ENCODE measurements around the gene LAP3.

Gene LAP3

GRCh38 chr4:17623451-17624001 lies 46.5 kb downstream of the LAP3 start:
- DNase-seq = no peak

DNA sequence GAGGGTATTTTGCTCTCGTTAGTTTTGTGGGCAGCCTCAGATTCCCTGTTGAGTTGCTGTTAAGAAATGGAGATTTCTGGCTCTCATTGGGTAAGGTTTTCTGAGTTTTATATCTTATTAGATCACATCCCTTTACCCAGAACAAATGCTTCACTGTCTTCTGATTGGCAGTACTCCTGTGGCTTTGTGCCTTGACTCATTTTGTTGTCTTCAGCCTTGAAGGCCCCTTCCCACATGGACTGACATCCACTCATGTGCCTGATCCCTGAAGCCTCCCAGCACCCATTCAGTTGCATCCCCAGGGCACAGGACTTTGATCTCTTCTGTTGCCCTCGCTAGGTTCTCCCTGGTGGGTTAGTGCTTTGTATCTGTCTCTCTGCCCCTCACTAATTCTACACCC lies 47.8 kb downstream of the LAP3 start:
- DNase-seq = no peak

GRCh38 chr4:17630228-17630627 lies 53.2 kb downstream of the LAP3 start:
- DNase-seq = no peak

DNA sequence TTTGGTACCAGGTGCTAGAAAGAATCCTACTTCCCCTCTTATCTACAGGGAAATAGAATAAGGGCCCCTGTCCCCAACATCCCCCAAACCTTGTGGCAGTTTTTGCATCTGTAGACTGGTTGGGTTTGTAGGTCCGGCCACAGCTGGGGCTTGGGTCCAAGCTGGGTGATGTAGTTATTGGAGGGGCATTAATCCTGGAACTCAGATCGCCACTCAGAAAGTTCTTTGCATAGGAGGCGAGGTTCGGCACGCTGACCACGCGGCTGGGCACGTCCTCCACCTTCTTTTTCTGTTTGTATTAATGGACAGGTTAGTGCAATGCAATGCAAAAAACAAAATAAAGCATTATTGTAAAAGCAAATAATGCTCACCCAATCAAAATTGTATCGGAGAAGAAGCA lies 56.6 kb downstream of the LAP3 start:
- DNase-seq = no peak

- DNase-seq = no peak
Measured at GRCh38 chr4:17635056-17635455, 58.1 kb downstream of the LAP3 start.

- no peak for DNase-seq
Measured at GRCh38 chr4:17636341-17636695, 59.3 kb downstream of the LAP3 start.

GRCh38 chr4:17636696-17637622 lies 60.0 kb downstream of the LAP3 start:
- no peak for DNase-seq

DNA sequence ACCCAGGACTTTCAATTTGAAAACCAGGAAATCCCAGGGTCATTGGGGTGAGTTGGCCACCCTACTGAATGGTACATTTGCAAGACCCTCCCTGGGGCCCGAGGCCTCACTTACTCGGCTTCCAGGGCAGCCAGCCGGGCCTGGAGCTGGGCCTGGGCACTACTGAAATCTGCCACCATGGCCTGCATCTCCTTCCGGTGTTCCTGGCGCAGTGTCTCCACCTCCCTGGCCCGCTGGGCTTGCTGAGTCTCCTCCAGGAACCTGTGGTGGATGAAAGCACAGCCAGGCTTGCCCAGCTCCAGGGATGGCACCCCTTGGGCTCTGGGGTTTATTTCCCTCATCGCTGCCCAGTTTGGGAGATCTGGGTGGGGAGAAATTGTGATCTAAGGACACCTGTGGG lies 62.1 kb downstream of the LAP3 start:
- no peak for DNase-seq

DNA sequence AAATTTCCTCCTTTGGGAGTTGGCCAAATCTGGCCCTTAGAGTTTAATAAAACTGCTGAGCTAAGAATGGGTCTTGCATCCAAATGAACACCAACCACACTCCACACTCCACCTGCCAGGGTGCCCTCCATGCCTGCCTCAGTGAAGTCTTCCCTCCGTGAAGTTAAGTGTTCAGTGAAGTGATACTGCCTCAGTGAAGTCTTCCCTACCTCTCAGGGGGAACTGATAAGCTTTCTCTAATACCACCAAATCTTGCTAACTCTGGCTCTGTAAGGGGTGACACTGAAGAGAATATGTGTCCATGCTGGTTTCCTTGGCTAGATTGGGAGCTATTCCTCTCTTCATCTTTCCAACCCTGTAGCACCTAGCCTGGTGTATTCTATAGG lies 65.4 kb downstream of the LAP3 start:
- DNase-seq = no peak

- no peak for DNase-seq
Measured at GRCh38 chr4:17646693-17647092, 69.7 kb downstream of the LAP3 start.

DNA sequence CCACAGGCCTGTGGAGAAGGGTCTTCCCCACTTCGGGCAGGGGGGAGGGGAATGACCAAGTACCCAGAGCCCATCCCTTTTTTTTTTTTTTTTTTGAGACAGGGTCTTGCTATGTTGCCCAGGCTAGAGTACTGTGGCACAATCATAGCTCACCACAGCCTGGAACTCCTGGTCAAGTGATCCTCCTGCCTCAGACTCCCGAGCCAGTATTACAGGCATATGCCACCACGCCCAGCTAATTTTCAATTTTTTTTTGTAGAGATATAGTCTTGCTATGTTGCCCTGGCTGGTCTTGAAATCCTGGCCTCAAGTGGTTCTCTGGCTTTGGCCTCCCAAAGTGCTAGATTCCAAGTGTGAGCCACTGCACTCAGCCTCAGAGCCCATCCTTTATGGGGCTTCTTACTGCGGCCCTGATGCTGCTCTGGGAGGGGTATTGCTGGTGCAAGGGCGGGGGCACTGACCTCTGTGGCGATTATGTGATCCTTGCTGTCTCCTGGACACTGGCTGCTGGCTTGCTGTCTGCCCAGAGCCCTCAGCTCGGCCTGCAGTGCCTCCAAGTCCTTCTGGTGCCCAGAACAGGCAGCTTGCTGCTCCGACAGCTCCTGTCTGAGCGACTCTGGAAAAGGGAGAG lies 70.3 kb downstream of the LAP3 start:
- DNase-seq = no peak

DNA sequence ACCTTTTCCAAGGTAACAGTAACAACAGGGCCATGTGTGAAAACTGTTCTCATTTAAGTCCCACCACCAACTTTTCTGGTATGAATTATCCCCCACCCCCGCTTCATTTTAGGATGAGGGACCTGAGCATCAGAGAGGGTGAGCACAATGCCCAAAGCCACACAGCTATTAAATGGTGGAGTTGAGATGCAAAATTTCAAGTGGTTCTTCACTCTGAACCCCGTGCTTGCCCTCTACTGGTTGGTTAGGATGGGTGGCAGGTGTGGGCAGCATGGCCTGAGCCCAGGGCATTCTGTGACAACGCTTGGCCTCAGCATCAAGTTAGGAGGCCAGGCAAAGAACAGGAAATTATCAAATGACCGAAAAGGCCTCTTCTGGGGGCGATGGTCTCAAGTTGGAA lies 70.9 kb downstream of the LAP3 start:
- no peak for DNase-seq

DNA sequence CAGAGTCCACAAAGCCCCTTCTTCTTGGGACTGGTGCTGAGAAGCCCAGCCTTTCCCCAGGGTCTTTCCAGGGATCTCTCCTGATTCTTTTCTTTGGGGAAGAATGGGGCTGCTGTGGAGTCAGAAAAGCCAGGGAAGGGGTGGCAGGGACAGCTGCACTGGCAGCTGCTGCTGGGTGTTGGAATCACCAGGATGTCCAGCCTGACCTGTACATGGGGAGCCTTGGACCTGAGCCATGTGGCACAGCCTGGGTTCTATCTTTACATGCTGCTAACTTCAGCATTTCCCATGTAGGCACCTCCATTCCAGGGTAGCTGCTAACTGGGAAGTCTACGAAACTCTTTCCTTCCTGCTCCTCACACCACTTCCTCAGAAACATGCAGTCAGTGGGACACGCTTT lies 73.4 kb downstream of the LAP3 start:
- DNase-seq = no peak

DNA sequence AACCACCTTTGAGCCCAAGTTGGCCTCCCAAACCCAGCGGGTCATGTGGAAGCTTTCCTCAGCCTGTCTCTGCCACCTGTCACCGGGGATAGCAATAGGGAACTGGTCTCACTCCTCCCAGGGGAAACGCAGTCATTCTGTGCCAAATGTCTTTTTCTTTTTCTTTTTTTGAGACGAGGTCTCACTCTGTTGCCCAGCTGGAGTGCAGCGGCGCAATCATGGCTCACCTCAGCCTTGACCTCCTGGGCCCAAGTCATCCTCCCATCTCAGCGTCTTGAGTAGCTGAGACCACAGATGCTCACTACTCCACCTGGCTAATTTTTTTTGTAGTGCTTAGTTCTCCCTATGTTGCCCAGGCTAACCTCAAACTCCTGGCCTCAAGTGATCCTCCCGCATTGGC lies 77.7 kb downstream of the LAP3 start:
- DNase-seq = no peak

GRCh38 chr4:17657090-17657489 lies 80.1 kb downstream of the LAP3 start:
- DNase-seq = no peak
